ENCODE data around the gene SURF4. TPM values are rescaled to one million over a fixed set of nuclear protein-coding genes. Genes with fewer than 3 reads are reported as not detected.

The SURF4 gene
- total and polyA plus RNA-seq, 2 of the 13 experiments (the other 11 are each of a cell fraction or from before 2014, with no cell fraction given), result 220 to 265 TPM

GRCh38 chr9:133335924-133336811, 39.7 kb downstream of the SURF4 start, which contains the start of gene SURF6 (continued):
- TF ChIP-seq ZNF503 (CRISPR knock-in tag; IDR thresholded peaks at IDR 0.05) (peak; percentile 83; the same call in 1 of the 2 replicates), KLF16 (CRISPR knock-in tag; IDR thresholded peaks at IDR 0.05) (peak; percentile 14 to 97; a peak in 2 of 4 replicates), MYNN (CRISPR knock-in tag; IDR thresholded peaks at IDR 0.05; ENCODE audit: low read depth) (peak; percentile 73; the same call in 1 of the 2 replicates), ZBED4 (CRISPR knock-in tag; IDR thresholded peaks at IDR 0.05; ENCODE audit: borderline replicate concordance) (no peak), ATAD3A (CRISPR knock-in tag; IDR thresholded peaks at IDR 0.05) (no peak; the same call in 1 of the 2 replicates), SIN3B (IDR thresholded peaks at IDR 0.05; ENCODE audit: low read length) (peak; percentile 72; the same call in 1 of the 2 replicates), HHEX (CRISPR knock-in tag; IDR thresholded peaks at IDR 0.05) (no peak), ZNF564 (CRISPR knock-in tag; IDR thresholded peaks at IDR 0.05) (no peak), ZBTB34 (CRISPR knock-in tag; IDR thresholded peaks at IDR 0.05) (peak; percentile 77), TSC22D2 (CRISPR knock-in tag; IDR thresholded peaks at IDR 0.05; ENCODE audit: borderline replicate concordance) (peak; percentile 86; the same call in 1 of the 2 replicates), SRSF4 (IDR thresholded peaks at IDR 0.05; ENCODE audit: low read depth, low read length, poor library complexity, severe bottlenecking) (no peak), ZNF720 (CRISPR knock-in tag; IDR thresholded peaks at IDR 0.05) (no peak), TBL1XR1 (IDR thresholded peaks at IDR 0.05; ENCODE audit: borderline replicate concordance, low read length, partially characterized antibody) (no peak), IRF2 (CRISPR knock-in tag; IDR thresholded peaks at IDR 0.05) (peak; percentile 96), HNRNPK (IDR thresholded peaks at IDR 0.05; ENCODE audit: low read depth, low read length, poor library complexity, severe bottlenecking) (peak; percentile 74), ZSCAN29 (CRISPR knock-in tag; conservative IDR thresholded peaks at IDR 0.05) (peak; percentile 99), ZNF883 (CRISPR knock-in tag; IDR thresholded peaks at IDR 0.05; ENCODE audit: not compliant biosample characterization) (peak; percentile 94), BRD4 (CRISPR knock-in tag; IDR thresholded peaks at IDR 0.05) (0 out of 2 replicates have a peak, but pooled peaks have one; percentile 46), AKAP8 (CRISPR knock-in tag; IDR thresholded peaks at IDR 0.05) (peak; percentile 100), THAP11 (CRISPR knock-in tag; IDR thresholded peaks at IDR 0.05) (peak; percentile 95), ZFP41 (CRISPR knock-in tag; IDR thresholded peaks at IDR 0.05; ENCODE audit: borderline replicate concordance) (peak; percentile 52; the same call in 1 of the 2 replicates), RFXAP (CRISPR knock-in tag; IDR thresholded peaks at IDR 0.05; ENCODE audit: borderline replicate concordance) (no peak; the same call in 1 of the 2 replicates)
